SK-N-SH (cell line): ENCODE measurements around the gene WWTR1. TPM values are rescaled to one million over a fixed set of nuclear protein-coding genes. Genes with fewer than 3 reads are reported as not detected.

Experiments used
- CTCF ChIA-PET: fragments of 300-600, 350-600 bp; formaldehyde crosslinking; extraction: SDS; loops from one replicate; lab custom pipeline; 2021; lab: Yijun Ruan, JAX
- POLR2A ChIA-PET: fragments of 350-600 bp; sonication (Branson Sonifier 250); formaldehyde crosslinking; extraction: SDS; loops from one replicate; lab custom pipeline; 2020; ENCODE audit warnings: antibody characterized with exemption, inconsistent platforms; lab: Yijun Ruan, JAX
- DNase-seq: peaks from one replicate; pipeline ENCODE4 v3.0.0; 2012
- H2AFZ ChIP-seq: fragments of 200-600 bp; sonication (generic); 2 replicates; pipeline ENCODE4 v1.8.1; 2016; ENCODE audit warnings: antibody characterized with exemption, mild to moderate bottlenecking, low read depth
- H3F3A ChIP-seq: fragments of 200-600 bp; sonication (generic); replicated peaks from 2 replicates; pipeline ENCODE3; 2016; ENCODE audit warnings: antibody characterized with exemption, mild to moderate bottlenecking; ENCODE audit not compliant: insufficient read depth
- H3K27ac ChIP-seq, 2 experiments: fragments of 200-500 bp in 1 of 2; fragments of 200-600 bp in 1 of 2; sonication (Bioruptor generic) in 1 of 2; sonication (generic), shearing (Covaris generic) in 1 of 2; 2 replicates each; pipeline versions ENCODE4 v1.5.1 to v1.6.1; 2014 to 2016; ENCODE audit warnings: low read depth in 2 of 2, inconsistent platforms in 1 of 2, low read length in 1 of 2, mild to moderate bottlenecking in 1 of 2, mixed read lengths in 1 of 2
- H3K27me3 ChIP-seq: fragments of 200-600 bp; sonication (generic), shearing (Covaris generic); 2 replicates; pipeline ENCODE4 v1.6.1; 2016; ENCODE audit warnings: mixed run types; ENCODE audit not compliant: insufficient read depth
- H3K36me3 ChIP-seq, 2 experiments: fragments of 200-500 bp in 1 of 2; fragments of 200-600 bp in 1 of 2; sonication (Bioruptor generic) in 1 of 2; sonication (generic) in 1 of 2; replicated peaks in 1 of 2; 2 replicates each; pipeline versions ENCODE3 to v1.5.1; 2014 to 2016; ENCODE audit warnings: low read length in 1 of 2, mild to moderate bottlenecking in 1 of 2; ENCODE audit not compliant: insufficient read depth in 2 of 2, control insufficient read depth in 1 of 2
- H3K4me1 ChIP-seq, 2 experiments: fragments of 200-500 bp in 1 of 2; fragments of 200-600 bp in 1 of 2; sonication (Bioruptor generic) in 1 of 2; sonication (generic), shearing (Covaris generic) in 1 of 2; 2 replicates each; pipeline versions ENCODE4 v1.5.1 to v1.6.1; 2014 to 2016; ENCODE audit warnings: low read depth in 1 of 2, low read length in 1 of 2, mixed run types in 1 of 2; ENCODE audit not compliant: insufficient read depth in 2 of 2, control insufficient read depth in 1 of 2
- H3K4me2 ChIP-seq: fragments of 200-600 bp; sonication (generic), shearing (Covaris generic); 2 replicates; pipeline ENCODE4 v1.6.1; 2017; ENCODE audit warnings: mixed run types
- H3K4me3 ChIP-seq, 2 experiments: fragments of 200-500 bp in 1 of 2; fragments of 200-600 bp in 1 of 2; sonication (Bioruptor generic) in 1 of 2; sonication (generic), shearing (Covaris generic) in 1 of 2; 2 replicates each; pipeline versions ENCODE4 v1.5.1 to v1.8.1; 2014 to 2016; ENCODE audit warnings: low read depth in 2 of 2, inconsistent platforms in 1 of 2, low read length in 1 of 2, mild to moderate bottlenecking in 1 of 2, mixed read lengths in 1 of 2, moderate library complexity in 1 of 2
- H3K79me2 ChIP-seq: fragments of 200-600 bp; sonication (generic); 2 replicates; pipeline ENCODE4 v1.8.1; 2017; ENCODE audit warnings: mild to moderate bottlenecking; ENCODE audit not compliant: insufficient read depth
- H3K9ac ChIP-seq: fragments of 200-600 bp; sonication (generic); 2 replicates; pipeline ENCODE4 v1.6.1; 2017; ENCODE audit warnings: mixed run types
- H3K9me2 ChIP-seq: fragments of 200-600 bp; sonication (generic); 2 replicates; pipeline ENCODE4 v1.6.1; 2017; ENCODE audit warnings: mixed run types
- H3K9me3 ChIP-seq: fragments of 200-600 bp; sonication (generic); 2 replicates; pipeline ENCODE4 v1.6.1; 2017; ENCODE audit warnings: mixed run types, mild to moderate bottlenecking, moderate library complexity
- H4K20me1 ChIP-seq: fragments of 200-600 bp; sonication (generic); 2 replicates; pipeline ENCODE4 v1.6.1; 2017; ENCODE audit warnings: mild to moderate bottlenecking, mixed run types; ENCODE audit not compliant: insufficient read depth
- CHD2 ChIP-seq: fragments of 150-350 bp; IDR thresholded peaks from 2 replicates; pipeline ENCODE4 v1.6.1; 2018; ENCODE audit warnings: low read length; ENCODE audit not compliant: partially characterized antibody
- ELF1 ChIP-seq: IDR thresholded peaks from 2 replicates; pipeline ENCODE4 v1.4.0; 2012
- EP300 ChIP-seq, 2 experiments: IDR thresholded peaks; 2 replicates each; pipeline versions ENCODE4 v1.4.0 to v1.6.1; 2012; ENCODE audit warnings: borderline replicate concordance in 1 of 2, low read depth in 1 of 2, low read length in 1 of 2
- FOXJ3 ChIP-seq: sonication (generic); formaldehyde crosslinking; IDR thresholded peaks from 2 replicates; pipeline ENCODE4 v1.5.1; 2020; ENCODE audit warnings: mild to moderate bottlenecking, missing genetic modification reagents
- GABPA ChIP-seq: IDR thresholded peaks from 2 replicates; pipeline ENCODE4 v1.4.0; 2012; ENCODE audit warnings: low read depth, mild to moderate bottlenecking
- MEF2A ChIP-seq: IDR thresholded peaks from 2 replicates; pipeline ENCODE4 v1.4.0; 2012; ENCODE audit warnings: low read depth, borderline replicate concordance
- MXI1 ChIP-seq: IDR thresholded peaks from 2 replicates; pipeline ENCODE4 v1.6.1; 2012; ENCODE audit warnings: mild to moderate bottlenecking, low read depth, low read length, improper control_type of control experiment
- NFIC ChIP-seq: IDR thresholded peaks from 2 replicates; pipeline ENCODE4 v1.4.0; 2012; ENCODE audit warnings: borderline replicate concordance
- NRF1 ChIP-seq: IDR thresholded peaks from 2 replicates; pipeline ENCODE4 v1.6.1; 2012; ENCODE audit warnings: low read depth, mild to moderate bottlenecking, low read length
- POLR2AphosphoS5 ChIP-seq: IDR thresholded peaks from 2 replicates; pipeline ENCODE4 v1.6.1; 2012; ENCODE audit warnings: low read depth, low read length
- RAD21 ChIP-seq: IDR thresholded peaks from 2 replicates; pipeline ENCODE4 v1.6.1; 2012; ENCODE audit warnings: mild to moderate bottlenecking, low read length
- RCOR1 ChIP-seq: fragments of 150-350 bp; IDR thresholded peaks from 2 replicates; pipeline ENCODE4 v1.6.1; 2017; ENCODE audit warnings: antibody characterized with exemption, low read length
- RFX5 ChIP-seq: IDR thresholded peaks from 2 replicates; pipeline ENCODE4 v1.6.1; 2012; ENCODE audit warnings: mild to moderate bottlenecking, improper control_type of control experiment, low read length
- RXRA ChIP-seq: IDR thresholded peaks from 2 replicates; pipeline ENCODE4 v1.4.0; 2012; ENCODE audit warnings: low read depth, mild to moderate bottlenecking, borderline replicate concordance
- SIN3A ChIP-seq: IDR thresholded peaks from 2 replicates; pipeline ENCODE4 v1.6.1; 2012; ENCODE audit warnings: low read depth, mild to moderate bottlenecking, low read length, moderate library complexity, borderline replicate concordance
- TAF1 ChIP-seq: IDR thresholded peaks from 2 replicates; pipeline ENCODE4 v1.6.1; 2012; ENCODE audit warnings: low read depth, mild to moderate bottlenecking, low read length, moderate library complexity, borderline replicate concordance
- TCF12 ChIP-seq: IDR thresholded peaks from 2 replicates; pipeline ENCODE4 v1.4.0; 2012
- TEAD4 ChIP-seq: IDR thresholded peaks from 2 replicates; pipeline ENCODE4 v1.4.0; 2012; ENCODE audit warnings: mild to moderate bottlenecking, borderline replicate concordance; ENCODE audit not compliant: insufficient read depth
- USF2 ChIP-seq: fragments of 150-350 bp; IDR thresholded peaks from 2 replicates; pipeline ENCODE4 v1.6.1; 2017; ENCODE audit warnings: antibody characterized with exemption, low read length, low read depth, borderline replicate concordance
- YY1 ChIP-seq: IDR thresholded peaks from 2 replicates; pipeline ENCODE4 v1.4.0; 2012; ENCODE audit warnings: low read depth, mild to moderate bottlenecking
- ZBTB33 ChIP-seq: IDR thresholded peaks from 2 replicates; pipeline ENCODE4 v1.4.0; 2012; ENCODE audit warnings: low read depth, borderline replicate concordance
- WGBS: methylation state at CpG from one replicate; pipeline ENCODE4 v1.1.6; 2017; ENCODE audit warnings: low lambda C conversion rate; 5-methylcytosine and 5-hydroxymethylcytosine counted together
- polyA plus RNA-seq, 3 experiments: library from polyadenylated mRNA; depleted of rRNA; stranded (reverse); fragments of >200 nt; gene quantifications; 2 replicates each; pipeline ENCODE4 v1.2.3, GENCODE V29; 2012
- TF ChIP-seq, protein P1 (sequence below): IDR thresholded peaks from 2 replicates; pipeline ENCODE4 v1.4.0; 2012; ENCODE audit warnings: low read depth

Gene WWTR1
- polyA plus RNA-seq, 1 of the 3 experiments (the other 2 are of a cell fraction): 60.6 TPM

GRCh38 chr3:149582395-149582794 lies 75.4 kb downstream of the WWTR1 start:
- CTCF ChIA-PET: interaction anchor here (5.0 kb wide), 1 partner anchor 14 kb away, joined by 26 read pairs; no protein-coding TSS in a partner anchor
- H3K9ac ChIP-seq: peak overlapping the region; percentile 59; the same call in 1 of the 2 replicates
- H3F3A ChIP-seq: peaks cover 46% of the 10 kb centered on the region
- no peak for TF ChIP-seq TEAD4
- peak; percentile 68 for TF ChIP-seq TCF12
- H3K27me3 ChIP-seq: no peaks in the 10 kb centered on the region
- H3K9me3 ChIP-seq: no peaks in the 10 kb centered on the region
- POLR2A ChIA-PET: no interaction called here
- peak overlapping the region; percentile 68 for H3K4me2 ChIP-seq
- peaks cover 59% of the 10 kb centered on the region for H3K79me2 ChIP-seq
- 61% methylated on average over 7 of the region's 7 CpGs for WGBS
- peak overlapping the region in 1 of 2 experiments; percentile 100; a peak in 3 of 4 replicates for H3K27ac ChIP-seq
- H3K4me3 ChIP-seq: no peak overlapping the region
- no peak overlapping the region for H2AFZ ChIP-seq
- H3K36me3 ChIP-seq: no peaks in the 10 kb centered on the region
- no peak for DNase-seq
- H3K4me1 ChIP-seq: peaks cover 3 to 78% of the 10 kb centered on the region in 2 experiments; a peak in 3 of 4 replicates
- H3K9me2 ChIP-seq: no peaks in the 10 kb centered on the region
- no peaks in the 10 kb centered on the region for H4K20me1 ChIP-seq

GRCh38 chr3:149581681-149582370 lies 76.0 kb downstream of the WWTR1 start:
- no peak for DNase-seq
- H3K9me3 ChIP-seq: no peaks in the 10 kb centered on the region
- H3K36me3 ChIP-seq: no peaks in the 10 kb centered on the region
- peaks cover 48% of the 10 kb centered on the region for H3F3A ChIP-seq
- no peak overlapping the region for H2AFZ ChIP-seq
- no peaks in the 10 kb centered on the region for H4K20me1 ChIP-seq
- ChIA-PET POLR2A (no interaction called here), CTCF (interaction anchor here (1.9 to 5.0 kb wide), 2 partner anchors 13 to 136 kb away, joined by 5 to 26 read pairs; no protein-coding TSS in a partner anchor)
- H3K4me1 ChIP-seq: peaks cover 3 to 78% of the 10 kb centered on the region in 2 experiments; a peak in 3 of 4 replicates
- no peaks in the 10 kb centered on the region for H3K9me2 ChIP-seq
- peak overlapping the region; percentile 59; the same call in 1 of the 2 replicates for H3K9ac ChIP-seq
- peak overlapping the region; percentile 68 for H3K4me2 ChIP-seq
- peak overlapping the region; percentile 68 to 100; a peak in 3 of 4 replicates for H3K27ac ChIP-seq
- H3K27me3 ChIP-seq: no peaks in the 10 kb centered on the region
- peaks cover 60% of the 10 kb centered on the region for H3K79me2 ChIP-seq
- 0 out of 4 replicates have a peak overlapping the region, but pooled peaks of 1 of the 2 experiments have one; percentile 25 for H3K4me3 ChIP-seq
- 20% methylated on average over 8 of the region's 8 CpGs for WGBS
- TF ChIP-seq POLR2AphosphoS5 (no peak), GABPA (no peak), MEF2A (0 out of 2 replicates have a peak, but pooled peaks have one; percentile 14), YY1 (no peak), ZBTB33 (no peak), NFIC (peak; percentile 25; the same call in 1 of the 2 replicates), CHD2 (no peak), RXRA (peak; percentile 45; the same call in 1 of the 2 replicates), TCF12 (no peak; the same call in 1 of the 2 replicates), ELF1 (no peak), NRF1 (no peak), SIN3A (no peak), RCOR1 (no peak), RFX5 (no peak), TEAD4 (no peak), TAF1 (peak; percentile 27; the same call in 1 of the 2 replicates), RAD21 (no peak), MXI1 (no peak), USF2 (no peak), EP300 (IDR thresholded peaks at IDR 0.05; ENCODE audit: borderline replicate concordance in 1 of 2, low read depth in 1 of 2, low read length in 1 of 2) (peak in 1 of 2 experiments; percentile 38; a peak in 1 of 4 replicates), FOXJ3 (no peak)
- TF ChIP-seq, protein P1, sequence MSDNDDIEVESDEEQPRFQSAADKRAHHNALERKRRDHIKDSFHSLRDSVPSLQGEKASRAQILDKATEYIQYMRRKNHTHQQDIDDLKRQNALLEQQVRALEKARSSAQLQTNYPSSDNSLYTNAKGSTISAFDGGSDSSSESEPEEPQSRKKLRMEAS: 0 out of 2 replicates have a peak, but pooled peaks have one; percentile 19
